Measurements from ENCODE around the gene MDGA2.

MDGA2 gene

DNA sequence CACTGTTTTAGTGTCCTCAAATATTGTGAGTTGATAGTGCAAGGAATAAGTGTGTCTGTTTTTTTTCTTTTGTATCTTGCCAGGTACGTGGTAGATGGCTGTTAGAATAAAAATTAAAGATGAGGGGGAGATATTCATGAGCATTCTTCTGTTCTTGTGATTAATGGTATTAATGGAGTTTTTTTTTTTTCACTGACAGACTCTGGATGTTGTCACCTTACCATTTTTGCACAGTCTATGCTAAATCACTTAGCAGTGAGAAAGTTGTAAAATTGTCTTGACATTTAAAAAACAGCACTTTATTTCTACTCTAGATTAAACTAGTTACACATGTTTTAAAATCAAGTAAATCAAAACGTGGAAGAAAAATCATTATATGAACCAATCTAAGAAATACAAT, 204.3 kb downstream of the MDGA2 start:
- DNase-seq = no peak

DNA sequence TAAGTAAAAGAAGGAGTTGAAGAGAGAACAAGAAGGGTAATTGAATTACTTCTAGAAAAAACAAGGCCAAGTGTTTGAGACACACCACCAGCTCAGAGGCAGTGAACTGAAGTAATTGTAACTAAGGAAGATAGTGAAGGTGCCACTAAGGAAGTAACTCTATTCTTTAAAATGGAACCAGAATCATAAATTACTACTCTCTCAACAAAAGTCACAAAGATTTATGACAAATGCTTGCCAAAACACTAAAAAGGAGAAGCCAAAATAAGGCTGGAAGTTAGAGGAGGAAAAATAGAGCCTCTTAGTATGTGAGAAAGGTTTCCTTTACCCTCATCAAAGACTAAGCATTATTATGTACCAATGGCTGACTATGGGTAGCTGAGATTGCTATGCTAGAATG, 208.5 kb downstream of the MDGA2 start:
- no peak for DNase-seq

DNA sequence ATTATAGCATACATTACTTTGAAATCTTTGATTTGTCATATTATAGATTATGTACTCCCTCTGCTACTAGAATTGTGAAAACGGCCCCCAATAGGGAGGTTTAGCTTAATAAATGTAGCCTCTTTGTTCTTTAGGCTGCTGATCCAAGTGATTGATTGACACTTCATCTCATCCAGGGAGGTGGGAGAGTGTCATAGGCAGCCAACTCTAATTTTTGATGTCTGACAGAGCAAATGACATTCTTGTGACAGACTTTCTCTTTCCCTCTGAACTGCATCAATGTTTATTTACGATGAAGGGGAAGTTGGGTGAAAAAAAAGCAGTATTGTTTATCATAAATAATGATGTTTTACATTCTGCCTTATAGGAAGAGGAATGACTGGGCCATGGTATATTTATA, 221.4 kb downstream of the MDGA2 start:
- DNase-seq = no peak

DNA sequence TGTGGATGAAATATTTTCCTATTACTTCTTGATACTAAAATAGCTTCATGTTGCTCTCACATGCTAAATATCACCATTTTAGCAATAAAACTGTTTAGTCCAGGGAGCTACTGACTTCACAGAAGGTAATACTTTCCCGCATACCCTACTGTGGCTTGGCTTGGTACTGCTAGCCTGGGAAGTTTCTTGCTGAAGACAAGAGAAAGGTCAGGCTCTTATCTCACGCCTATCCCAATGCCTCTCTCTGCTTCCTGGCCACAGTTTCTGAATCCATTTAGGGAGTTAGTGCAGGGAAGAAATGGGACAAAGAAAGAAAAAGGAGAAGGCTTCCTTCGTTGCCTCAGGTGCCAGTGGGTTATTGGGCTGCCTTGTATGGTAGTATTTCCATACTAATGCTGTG, 228.3 kb downstream of the MDGA2 start:
- DNase-seq = no peak

DNA sequence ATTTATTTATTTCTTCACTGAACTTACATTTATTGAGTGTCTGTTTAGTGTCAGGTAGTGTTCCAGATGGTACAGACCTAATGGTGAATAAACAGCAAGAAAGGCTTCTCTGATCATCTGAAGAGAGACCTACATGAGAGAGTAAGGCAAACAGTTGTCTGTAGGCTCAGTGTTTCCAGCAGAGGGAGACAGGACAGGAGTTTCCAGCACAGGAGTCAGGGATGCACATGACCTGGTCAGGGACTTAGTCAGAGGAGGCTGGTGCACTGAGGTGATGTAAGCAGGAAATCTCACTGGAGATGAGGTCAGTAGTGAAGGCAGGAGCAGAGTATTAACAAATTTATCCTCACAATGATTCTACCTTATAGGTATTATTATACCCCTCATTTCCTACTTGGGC, 233.2 kb downstream of the MDGA2 start:
- DNase-seq = no peak

GRCh38 chr14:47439953-47440352, 235.5 kb downstream of the MDGA2 start:
- DNase-seq = no peak

- no peak for DNase-seq
Observed at GRCh38 chr14:47438650-47439140, 236.7 kb downstream of the MDGA2 start.

DNA sequence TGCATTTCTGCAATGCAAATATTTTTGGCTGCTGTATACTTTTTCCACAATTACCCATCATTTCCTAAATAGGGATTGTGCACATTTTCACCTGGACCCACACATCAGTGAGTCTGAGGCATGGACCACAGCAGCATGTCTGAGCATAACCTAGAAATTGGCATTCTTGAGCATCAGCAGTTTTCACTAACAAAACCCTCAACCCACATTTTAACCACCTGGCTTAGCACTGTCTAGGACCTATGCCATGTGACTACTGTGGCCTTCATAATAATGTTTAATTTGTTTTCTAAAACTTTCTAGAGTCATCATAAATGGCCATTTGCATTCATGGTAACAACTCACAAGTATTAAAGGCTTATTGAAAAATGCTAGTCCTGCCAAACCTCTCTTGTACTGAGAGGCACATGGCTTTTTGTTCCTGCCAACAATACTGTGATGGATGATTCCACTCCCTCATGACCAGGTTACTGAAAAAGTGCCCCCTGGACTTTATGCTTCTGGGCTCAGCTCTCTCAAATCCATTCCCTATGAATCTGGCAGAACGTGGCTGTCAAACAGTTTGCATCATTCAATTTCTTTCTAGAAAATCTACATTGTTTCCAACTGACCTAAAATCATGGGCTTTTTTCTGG, 240.0 kb downstream of the MDGA2 start:
- DNase-seq = no peak

DNA sequence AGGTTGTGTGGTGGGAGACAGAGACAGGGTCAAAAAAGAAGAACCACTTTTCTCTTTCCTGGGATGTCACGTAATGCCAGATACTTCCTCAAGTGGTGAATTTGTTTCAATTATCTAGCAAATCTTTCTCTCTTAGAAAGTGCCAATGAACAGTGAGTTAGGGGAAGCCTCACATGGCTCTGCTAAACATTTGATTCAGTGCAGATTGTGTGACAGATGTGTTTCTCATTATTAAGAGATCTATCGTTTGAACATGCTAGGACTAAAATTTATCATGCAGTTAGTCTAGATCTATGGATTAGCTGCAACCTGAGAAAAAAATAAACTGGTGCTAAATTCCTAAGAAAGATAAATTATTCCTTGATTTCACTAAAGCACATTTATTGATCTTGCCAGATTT, 247.8 kb downstream of the MDGA2 start:
- DNase-seq = no peak

- no peak for DNase-seq
Observed at GRCh38 chr14:47425302-47425701, 250.1 kb downstream of the MDGA2 start.

DNA sequence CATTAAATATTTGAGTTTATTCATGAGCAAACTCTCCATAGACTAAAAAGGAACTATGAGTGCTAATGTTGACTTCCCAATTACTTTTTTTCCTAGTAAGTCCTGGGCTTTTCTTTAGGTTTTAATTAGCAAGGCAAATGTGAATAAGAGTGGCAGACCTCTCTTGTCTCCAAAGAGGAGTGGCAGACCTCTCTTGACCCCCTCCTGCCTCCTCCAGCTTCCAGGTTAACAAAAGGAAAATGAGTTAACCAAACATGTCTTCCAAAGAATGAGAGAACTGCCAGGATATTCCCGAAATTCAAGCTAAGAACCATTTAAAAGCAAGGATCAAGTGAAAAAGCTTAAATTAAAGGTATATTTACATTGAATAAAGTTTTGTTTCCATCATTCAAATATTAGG, 253.2 kb downstream of the MDGA2 start:
- no peak for DNase-seq

DNA sequence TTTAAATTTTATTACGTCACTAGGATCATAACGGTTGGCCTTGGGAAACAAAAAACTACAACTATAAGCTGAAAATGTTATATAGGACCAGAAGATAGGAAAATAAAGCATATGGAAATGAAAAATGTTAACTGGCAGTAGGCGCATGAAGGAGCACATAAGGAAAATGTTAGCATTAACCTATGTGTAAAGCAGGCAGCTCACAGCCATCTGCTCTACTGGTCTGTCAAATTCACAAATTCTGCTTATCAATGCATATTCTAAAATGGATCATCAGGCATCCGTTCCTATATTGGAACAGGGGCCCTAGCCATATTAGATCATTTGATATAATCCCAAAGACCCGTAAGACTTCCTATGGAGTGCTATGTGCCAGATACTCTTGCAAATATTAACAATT, 263.9 kb downstream of the MDGA2 start:
- no peak for DNase-seq

GRCh38 chr14:47392326-47392725, 283.1 kb downstream of the MDGA2 start:
- no peak for DNase-seq

GRCh38 chr14:47390831-47391504, 284.4 kb downstream of the MDGA2 start:
- no peak for DNase-seq

GRCh38 chr14:47389535-47389934, 285.9 kb downstream of the MDGA2 start:
- DNase-seq = no peak

- no peak for DNase-seq
Observed at GRCh38 chr14:47366006-47366405, 309.4 kb downstream of the MDGA2 start.

- no peak for DNase-seq
Observed at GRCh38 chr14:47365233-47365632, 310.2 kb downstream of the MDGA2 start.

DNA sequence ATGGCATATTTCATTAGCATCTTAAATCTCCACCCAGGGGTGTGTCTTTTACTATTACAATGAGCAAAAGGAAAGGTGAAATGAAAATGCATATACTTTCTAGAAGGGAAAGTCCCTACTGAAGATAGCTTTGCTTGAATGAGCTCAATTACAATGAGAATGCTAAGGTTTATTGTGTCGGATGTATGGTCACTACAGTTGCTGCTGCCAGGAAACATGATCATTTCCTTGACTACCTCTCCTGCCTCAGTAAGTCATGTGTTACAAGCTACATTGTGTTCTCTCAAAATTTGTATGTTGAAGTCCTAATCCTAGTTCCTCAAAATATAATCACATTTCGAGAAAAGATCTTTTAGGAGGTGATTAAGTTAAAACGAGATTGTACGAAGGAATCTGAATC, 322.2 kb downstream of the MDGA2 start:
- DNase-seq = no peak

DNA sequence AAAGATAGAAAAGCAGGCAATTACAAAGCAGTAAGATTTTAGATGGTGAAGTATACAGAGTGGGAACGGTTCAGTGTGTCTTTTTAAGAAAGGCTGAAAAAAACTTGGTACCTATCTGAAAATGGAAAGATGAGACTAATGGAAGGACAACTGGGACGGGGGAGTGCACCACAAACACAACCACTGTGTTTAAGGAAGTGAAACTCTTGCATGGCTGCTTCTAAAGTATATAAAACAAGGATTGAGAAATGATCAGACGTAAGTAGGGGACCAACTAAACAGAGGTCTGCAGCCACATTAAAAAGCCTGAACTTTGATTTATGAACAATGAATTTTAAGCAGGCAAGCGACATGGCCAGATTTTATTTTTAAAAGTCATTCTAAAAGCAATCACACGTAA, 328.6 kb downstream of the MDGA2 start:
- DNase-seq = no peak

DNA sequence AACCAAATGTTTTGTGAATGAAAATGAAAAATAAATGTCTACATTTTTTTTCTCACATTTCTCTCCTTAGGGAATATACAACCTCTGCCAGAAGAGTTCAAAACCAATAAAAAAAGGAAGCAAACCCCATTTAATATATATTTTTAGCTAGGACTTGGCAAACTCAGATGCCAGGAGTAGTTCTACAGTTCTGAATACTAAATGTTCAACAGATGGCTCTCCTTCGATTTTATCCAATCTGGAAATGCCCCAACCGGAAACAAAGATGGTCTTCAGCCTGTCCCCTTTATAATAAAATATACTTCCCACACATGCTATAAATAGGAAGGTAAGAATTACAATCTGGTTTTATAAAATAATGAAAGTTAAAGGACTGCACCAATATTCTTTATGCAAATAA, 330.4 kb downstream of the MDGA2 start:
- no peak for DNase-seq

- no peak for DNase-seq
Observed at GRCh38 chr14:47332939-47333338, 342.5 kb downstream of the MDGA2 start.

DNA sequence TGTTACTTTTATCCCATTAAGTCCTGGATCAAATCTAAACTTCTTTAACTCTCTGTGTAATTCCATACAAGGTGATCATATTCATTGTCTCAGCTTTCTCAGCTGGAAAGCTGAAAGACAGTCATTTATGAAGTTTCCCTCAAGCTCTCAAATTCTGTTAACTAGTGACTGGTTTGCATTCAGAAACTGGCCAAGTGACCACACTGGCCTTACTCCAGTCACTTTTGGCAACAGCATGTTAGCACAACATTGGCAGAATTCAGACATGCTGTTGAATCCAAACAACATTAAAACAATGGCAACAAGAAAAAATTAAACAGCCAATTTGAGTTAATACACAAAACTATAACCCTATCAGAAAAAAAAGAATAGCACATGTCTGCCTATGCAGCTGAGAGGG, 343.3 kb downstream of the MDGA2 start:
- DNase-seq = no peak

- DNase-seq = no peak
Observed at GRCh38 chr14:47328376-47328775, 347.0 kb downstream of the MDGA2 start.

DNA sequence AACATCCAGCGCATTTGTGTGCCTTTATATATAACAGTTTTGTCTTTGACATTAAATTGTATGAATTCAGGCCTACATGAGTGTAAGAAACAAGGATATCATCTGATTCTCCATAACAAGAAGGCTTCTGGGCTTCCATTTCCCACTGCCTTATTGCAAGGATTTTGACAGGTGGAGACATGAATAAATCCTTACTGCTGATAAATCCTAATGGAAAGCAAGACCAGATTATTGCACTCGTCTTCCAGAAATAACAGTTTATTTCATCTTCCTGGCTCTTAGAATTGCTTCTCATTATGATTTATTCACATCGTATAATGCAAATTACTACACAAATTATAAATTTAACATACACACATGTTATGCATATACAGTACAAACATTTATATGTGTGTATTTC, 348.1 kb downstream of the MDGA2 start:
- DNase-seq = no peak

GRCh38 chr14:47322751-47323150, 352.7 kb downstream of the MDGA2 start:
- DNase-seq = no peak
